Vagina (tissue), 2 donors: ENCODE measurements around the gene BBIP1. TPM values are rescaled to one million over a fixed set of nuclear protein-coding genes. Genes with fewer than 3 reads are reported as not detected.

Experiments
- DNase-seq, 2 donors: peaks; one replicate each; pipeline ENCODE4 v3.0.0-alpha.2; 2017; ENCODE audit errors: extremely low spot score in 2 of 2
- H3K27ac ChIP-seq: fragments of 200-600 bp; sonication (generic); one replicate; pipeline ENCODE4 v1.5.1; 2019
- H3K27me3 ChIP-seq: fragments of 200-600 bp; sonication (generic); one replicate; pipeline ENCODE4 v1.5.1; 2019
- H3K36me3 ChIP-seq, 2 donors: fragments of 200-600 bp; sonication (generic); one replicate each; pipeline ENCODE4 v1.5.1; 2017 to 2019
- H3K4me1 ChIP-seq: fragments of 200-600 bp; sonication (generic); one replicate; pipeline ENCODE4 v1.5.1; 2019
- H3K4me3 ChIP-seq, 2 donors: fragments of 200-600 bp; sonication (generic); 1 replicate in 1 of 2; 2 replicates in 1 of 2; pipeline ENCODE4 v1.5.1; 2016 to 2019
- H3K9me3 ChIP-seq: fragments of 200-600 bp; sonication (generic); one replicate; pipeline ENCODE4 v1.5.1; 2019
- CTCF ChIP-seq, 3 experiments: fragments of 450-650 bp in 2 of 3; fragments of 200-600 bp in 1 of 3; sonication (generic) in 1 of 3; IDR thresholded peaks; one replicate each; pipeline ENCODE4 v1.5.1; 2017 to 2019; ENCODE audit warnings: antibody characterized with exemption in 3 of 3, mild to moderate bottlenecking in 2 of 3, moderate library complexity in 2 of 3
- POLR2A ChIP-seq, 2 donors: fragments of 450-650 bp; IDR thresholded peaks; one replicate each; pipeline ENCODE4 v1.6.1; 2017; ENCODE audit warnings: antibody characterized with exemption in 2 of 2, mild to moderate bottlenecking in 2 of 2, moderate library complexity in 2 of 2
- POLR2AphosphoS5 ChIP-seq, 2 donors: sonication (generic); formaldehyde crosslinking; IDR thresholded peaks; one replicate each; pipeline ENCODE4 v1.9.0; 2017; ENCODE audit warnings: antibody characterized with exemption in 2 of 2, mild to moderate bottlenecking in 2 of 2, low read depth in 1 of 2; ENCODE audit not compliant: insufficient read depth in 1 of 2
- intact Hi-C: fragments of 100-400 bp; cut with DNase I; formaldehyde crosslinking; loops from one replicate; pipeline ENCODE4 v1.15.1; 2023
- total RNA-seq: library from RNA; depleted of rRNA; stranded (reverse); fragments of >200 nt; gene quantifications from one replicate; pipeline ENCODE4 v1.2.3, GENCODE V29; 2016

The BBIP1 gene
- 15.2 TPM for total RNA-seq

GRCh38 chr10:110918643-110919348, at the start of gene BBIP1:
TSS of gene BBIP1 (minus strand) at chr10:110919180. CDS start at chr10:110918157, 1,023 bp downstream.
- peak in 1 of 2 donors; percentile 100 for DNase-seq
- intact Hi-C loops: no loop called here
- H3K27ac ChIP-seq: peak within 1 kb of the TSS; percentile 98
- H3K36me3 ChIP-seq: no peaks in the 10 kb centered on the region
- peaks cover 53% of the 10 kb centered on the region for H3K4me1 ChIP-seq
- TF ChIP-seq POLR2AphosphoS5 (IDR thresholded peaks at IDR 0.05; ENCODE audit: insufficient read depth in 1 of 2, low read depth in 1 of 2): peak; percentile 90 to 97
- no peak for TF ChIP-seq POLR2A (IDR thresholded peaks at IDR 0.05)
- no peak for TF ChIP-seq CTCF (IDR thresholded peaks at IDR 0.05)
- H3K4me3 ChIP-seq: peak within 1 kb of the TSS; percentile 75 to 83
- H3K27me3 ChIP-seq: no peaks in the 10 kb centered on the region
- no peaks in the 10 kb centered on the region for H3K9me3 ChIP-seq

DNA sequence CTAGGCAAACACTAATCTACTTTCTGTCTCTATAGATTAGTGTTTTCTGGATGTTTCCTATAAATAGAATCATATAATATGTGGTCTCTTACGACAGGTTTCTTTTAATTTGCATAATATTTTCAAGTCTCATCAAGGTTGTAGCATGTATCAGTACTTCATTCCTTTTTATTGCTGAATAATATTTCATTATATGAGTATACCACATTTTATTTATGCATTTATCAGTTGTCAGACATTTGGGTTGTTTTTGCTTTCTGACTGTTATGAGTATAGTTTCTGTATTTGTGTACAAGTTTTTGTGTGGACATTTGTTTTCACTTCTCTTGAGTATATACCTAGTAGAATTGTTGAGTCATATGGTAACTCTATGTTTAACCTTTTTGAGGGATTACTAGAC, 48.7 kb upstream of the BBIP1 start:
- H3K9me3 ChIP-seq: no peaks in the 10 kb centered on the region
- H3K27ac ChIP-seq: no peak overlapping the region
- peaks cover 28% of the 10 kb centered on the region for H3K4me1 ChIP-seq
- H3K36me3 ChIP-seq: no peaks in the 10 kb centered on the region
- no peak for DNase-seq
- no peaks in the 10 kb centered on the region for H3K27me3 ChIP-seq
- TF ChIP-seq CTCF (IDR thresholded peaks at IDR 0.05): no peak
- no peak for TF ChIP-seq POLR2AphosphoS5 (IDR thresholded peaks at IDR 0.05; ENCODE audit: insufficient read depth in 1 of 2, low read depth in 1 of 2)
- no peak for TF ChIP-seq POLR2A (IDR thresholded peaks at IDR 0.05)
- intact Hi-C loops: no loop called here
- no peak overlapping the region for H3K4me3 ChIP-seq

DNA sequence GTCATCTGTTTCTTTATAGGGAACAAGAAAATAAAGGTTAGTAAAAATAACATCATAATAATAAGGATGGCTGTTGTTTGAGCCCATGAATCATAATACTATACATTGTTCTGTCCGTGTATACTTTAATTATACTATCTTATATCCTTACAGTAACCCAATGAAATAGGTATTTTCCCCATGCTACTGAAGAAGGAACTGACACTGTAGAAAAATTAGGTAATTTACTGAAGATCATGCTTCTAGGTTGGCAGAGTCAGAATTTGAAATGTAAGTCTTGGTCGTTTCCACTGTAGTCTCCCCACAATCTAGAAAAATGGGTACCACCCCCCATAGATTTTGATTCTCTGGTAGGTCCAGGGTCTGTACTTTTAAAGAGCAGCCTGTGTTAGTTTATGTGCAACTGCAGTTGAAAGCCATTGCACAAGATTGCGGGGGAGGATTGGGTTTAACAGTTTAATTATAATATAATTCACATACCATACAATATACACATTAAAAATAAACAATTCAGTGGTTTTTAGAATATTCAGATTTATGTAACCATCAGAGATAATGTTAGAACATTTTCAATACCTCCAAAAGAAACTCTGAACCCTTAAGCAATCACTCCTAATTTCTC, 48.1 kb upstream of the BBIP1 start:
- Histone ChIP-seq H3K27ac (no peak overlapping the region), H3K36me3 (no peaks in the 10 kb centered on the region), H3K27me3 (no peaks in the 10 kb centered on the region), H3K4me3 (no peak overlapping the region), H3K9me3 (no peaks in the 10 kb centered on the region), H3K4me1 (peaks cover 30% of the 10 kb centered on the region)
- DNase-seq: no peak
- intact Hi-C loops: no loop called here
- TF ChIP-seq POLR2A (IDR thresholded peaks at IDR 0.05) (no peak), POLR2AphosphoS5 (IDR thresholded peaks at IDR 0.05; ENCODE audit: insufficient read depth in 1 of 2, low read depth in 1 of 2) (no peak), CTCF (IDR thresholded peaks at IDR 0.05) (no peak)

GRCh38 chr10:110966146-110966545, 47.2 kb upstream of the BBIP1 start:
- Histone ChIP-seq H3K36me3 (no peaks in the 10 kb centered on the region), H3K27me3 (no peaks in the 10 kb centered on the region), H3K4me1 (peaks cover 32% of the 10 kb centered on the region), H3K4me3 (no peak overlapping the region), H3K9me3 (no peaks in the 10 kb centered on the region), H3K27ac (no peak overlapping the region)
- TF ChIP-seq CTCF (IDR thresholded peaks at IDR 0.05) (no peak), POLR2AphosphoS5 (IDR thresholded peaks at IDR 0.05; ENCODE audit: insufficient read depth in 1 of 2, low read depth in 1 of 2) (no peak), POLR2A (IDR thresholded peaks at IDR 0.05) (no peak)
- intact Hi-C loops: no loop called here
- DNase-seq: no peak

- intact Hi-C loops: no loop called here
- H3K9me3 ChIP-seq: no peaks in the 10 kb centered on the region
- DNase-seq: no peak
- H3K27me3 ChIP-seq: no peaks in the 10 kb centered on the region
- H3K36me3 ChIP-seq: no peaks in the 10 kb centered on the region
- no peak overlapping the region for H3K27ac ChIP-seq
- peaks cover 29% of the 10 kb centered on the region for H3K4me1 ChIP-seq
- no peak for TF ChIP-seq CTCF (IDR thresholded peaks at IDR 0.05)
- TF ChIP-seq POLR2AphosphoS5 (IDR thresholded peaks at IDR 0.05; ENCODE audit: insufficient read depth in 1 of 2, low read depth in 1 of 2): no peak
- TF ChIP-seq POLR2A (IDR thresholded peaks at IDR 0.05): no peak
- H3K4me3 ChIP-seq: no peak overlapping the region
Observed at GRCh38 chr10:110965216-110965615, 46.2 kb upstream of the BBIP1 start.
